Mammary epithelial cell (primary cell): ENCODE measurements around the gene ID2.

Experiments
- CTCF ChIP-seq, 2 donors: IDR thresholded peaks in 1 of 2; conservative IDR thresholded peaks in 1 of 2; 2 replicates each; pipeline ENCODE4 v1.5.1; 2011 to 2012; ENCODE audit warnings: inconsistent platforms in 2 of 2, low read length in 2 of 2, mild to moderate bottlenecking in 2 of 2, control low read depth in 1 of 2, low read depth in 1 of 2; ENCODE audit not compliant: insufficient read depth in 1 of 2; ENCODE audit errors: extremely low read depth in 1 of 2
- EZH2 ChIP-seq: IDR thresholded peaks from 2 replicates; pipeline ENCODE4 v1.6.1; 2012; ENCODE audit warnings: low read length, inconsistent platforms, borderline replicate concordance

- TF ChIP-seq CTCF (conservative IDR thresholded peaks at IDR 0.05 in 1 of 2, IDR thresholded peaks at IDR 0.05 in 1 of 2; ENCODE audit: extremely low read depth in 1 of 2, insufficient read depth in 1 of 2, low read depth in 1 of 2, low read length in 2 of 2): no peak
- TF ChIP-seq EZH2: no peak
Observed at GRCh38 chr2:8632755-8633154, 49.1 kb upstream of the ID2 start.
